KMS-11 (cell line): ENCODE data around the gene TAS1R1.

Experiments used
- H2AFZ ChIP-seq: fragments of 200-600 bp; sonication (generic); 2 replicates; pipeline ENCODE4 v1.6.1; 2016; ENCODE audit warnings: antibody characterized with exemption, mixed run types, low read depth
- H3K27ac ChIP-seq: fragments of 200-600 bp; sonication (generic); 2 replicates; pipeline ENCODE4 v1.6.1; 2016; ENCODE audit warnings: mild to moderate bottlenecking, mixed run types
- H3K27me3 ChIP-seq: fragments of 200-600 bp; sonication (generic); 2 replicates; pipeline ENCODE4 v1.6.1; 2017; ENCODE audit warnings: mild to moderate bottlenecking, low read depth, mixed run types, moderate library complexity; ENCODE audit not compliant: insufficient read depth
- H3K36me3 ChIP-seq: fragments of 200-600 bp; sonication (generic); 2 replicates; pipeline ENCODE4 v1.6.1; 2017; ENCODE audit warnings: mild to moderate bottlenecking, mixed run types; ENCODE audit not compliant: insufficient read depth
- H3K4me1 ChIP-seq: fragments of 200-600 bp; sonication (generic); 2 replicates; pipeline ENCODE4 v1.6.1; 2016; ENCODE audit warnings: mild to moderate bottlenecking, low read depth, mixed run types; ENCODE audit not compliant: poor library complexity, severe bottlenecking
- H3K4me2 ChIP-seq: fragments of 200-600 bp; sonication (generic); 2 replicates; pipeline ENCODE4 v1.7.0; 2016; ENCODE audit warnings: mild to moderate bottlenecking, mixed run types
- H3K4me3 ChIP-seq: fragments of 200-600 bp; sonication (generic); IDR thresholded peaks from 2 replicates; pipeline ENCODE4 v1.6.1; 2017; ENCODE audit warnings: low read depth, low read length, mixed read lengths; ENCODE audit not compliant: insufficient read depth
- H3K79me2 ChIP-seq: fragments of 200-600 bp; sonication (generic); 2 replicates; pipeline ENCODE4 v1.6.1; 2016; ENCODE audit warnings: low read depth, mixed run types; ENCODE audit not compliant: insufficient read depth
- H3K9ac ChIP-seq: fragments of 200-600 bp; sonication (generic); 2 replicates; pipeline ENCODE4 v1.6.1; 2016; ENCODE audit warnings: mild to moderate bottlenecking, mixed run types
- H4K20me1 ChIP-seq: fragments of 200-600 bp; sonication (generic); 2 replicates; pipeline ENCODE4 v1.6.1; 2016; ENCODE audit warnings: mild to moderate bottlenecking, mixed run types; ENCODE audit not compliant: insufficient read depth
- CTCF ChIP-seq: fragments of 200-600 bp; sonication (generic); conservative IDR thresholded peaks from 2 replicates; pipeline ENCODE4 v1.6.1; 2017; ENCODE audit warnings: low read depth, mild to moderate bottlenecking, antibody characterized with exemption, low read length, moderate library complexity, mixed read lengths

TAS1R1 gene

GRCh38 chr1:6590046-6590445 is 34.9 kb downstream of the TAS1R1 start:
- no peak overlapping the region for H2AFZ ChIP-seq
- H3K4me1 ChIP-seq = no peaks in the 10 kb centered on the region
- H3K79me2 ChIP-seq = no peaks in the 10 kb centered on the region
- H3K27me3 ChIP-seq = no peaks in the 10 kb centered on the region
- H3K9ac ChIP-seq = no peak overlapping the region
- H4K20me1 ChIP-seq = no peaks in the 10 kb centered on the region
- H3K36me3 ChIP-seq = peaks cover 4% of the 10 kb centered on the region; the same call in 1 of the 2 replicates
- H3K4me2 ChIP-seq = no peak overlapping the region
- no peak overlapping the region for H3K27ac ChIP-seq
- no peak overlapping the region for H3K4me3 ChIP-seq
- TF ChIP-seq CTCF = no peak

GRCh38 chr1:6591222-6591621 is 36.1 kb downstream of the TAS1R1 start:
- Histone ChIP-seq H3K4me1 (no peaks in the 10 kb centered on the region), H3K27ac (no peak overlapping the region), H3K9ac (no peak overlapping the region), H4K20me1 (no peaks in the 10 kb centered on the region), H3K36me3 (peaks cover 4% of the 10 kb centered on the region; the same call in 1 of the 2 replicates), H3K4me3 (no peak overlapping the region), H3K4me2 (no peak overlapping the region), H2AFZ (no peak overlapping the region), H3K27me3 (no peaks in the 10 kb centered on the region), H3K79me2 (peaks cover 4% of the 10 kb centered on the region; the same call in 1 of the 2 replicates)
- TF ChIP-seq CTCF = no peak

- no peak overlapping the region for H3K9ac ChIP-seq
- no peak overlapping the region for H2AFZ ChIP-seq
Measured at GRCh38 chr1:6591644-6592043, 36.5 kb downstream of the TAS1R1 start.

GRCh38 chr1:6592441-6592840 is 37.3 kb downstream of the TAS1R1 start:
- H3K36me3 ChIP-seq = peaks cover 4% of the 10 kb centered on the region; the same call in 1 of the 2 replicates
- H3K4me1 ChIP-seq = no peaks in the 10 kb centered on the region
- H3K27ac ChIP-seq = no peak overlapping the region
- no peak overlapping the region for H3K4me3 ChIP-seq
- no peak overlapping the region for H3K9ac ChIP-seq
- no peak for TF ChIP-seq CTCF
- H3K79me2 ChIP-seq = peaks cover 14% of the 10 kb centered on the region
- H3K4me2 ChIP-seq = no peak overlapping the region
- H4K20me1 ChIP-seq = peaks cover 10% of the 10 kb centered on the region; the same call in 1 of the 2 replicates
- no peak overlapping the region for H2AFZ ChIP-seq
- no peaks in the 10 kb centered on the region for H3K27me3 ChIP-seq

More at GRCh38 chr1:6591644-6592043, 36.5 kb downstream of the TAS1R1 start:
- no peaks in the 10 kb centered on the region for H3K4me1 ChIP-seq
- no peaks in the 10 kb centered on the region for H3K27me3 ChIP-seq
- H3K4me2 ChIP-seq = no peak overlapping the region
- peaks cover 6% of the 10 kb centered on the region for H3K79me2 ChIP-seq
- TF ChIP-seq CTCF = no peak
- H3K27ac ChIP-seq = no peak overlapping the region
- H3K4me3 ChIP-seq = no peak overlapping the region
- H4K20me1 ChIP-seq = 0 out of 2 replicates have a peak, but pooled peaks cover 2% of the 10 kb centered on the region
- peaks cover 4% of the 10 kb centered on the region; the same call in 1 of the 2 replicates for H3K36me3 ChIP-seq
